Effector memory CD4-positive, alpha-beta T cell (primary cell): ENCODE measurements around the gene HSPD1.
A peak's percentile ranks its signal among the peaks of the same experiment; 100 is the strongest.

Experiments
- DNase-seq, 3 donors: peaks; one replicate each; pipeline ENCODE4 v3.0.0-alpha.2; 2020
- H3K27ac ChIP-seq: 2 replicates; pipeline ENCODE4 v1.7.0; 2013; ENCODE audit warnings: mild to moderate bottlenecking, low read length, moderate library complexity; ENCODE audit not compliant: insufficient read depth, poor library complexity, severe bottlenecking
- H3K27me3 ChIP-seq: replicated peaks from 2 replicates; pipeline ENCODE4 v1.7.0; 2013; ENCODE audit warnings: mild to moderate bottlenecking, low read length; ENCODE audit not compliant: insufficient read depth, control insufficient read depth, poor library complexity, severe bottlenecking
- H3K36me3 ChIP-seq: 2 replicates; pipeline ENCODE4 v1.7.0; 2013; ENCODE audit warnings: mild to moderate bottlenecking, low read length, moderate library complexity; ENCODE audit not compliant: control insufficient read depth, insufficient read depth
- H3K4me1 ChIP-seq: 2 replicates; pipeline ENCODE4 v1.7.0; 2013; ENCODE audit warnings: low read length, mild to moderate bottlenecking; ENCODE audit not compliant: control insufficient read depth, insufficient read depth, poor library complexity, severe bottlenecking
- H3K4me3 ChIP-seq: 2 replicates; pipeline ENCODE4 v1.7.0; 2013; ENCODE audit warnings: low read length, low read depth, mild to moderate bottlenecking; ENCODE audit not compliant: insufficient read depth, poor library complexity, severe bottlenecking
- H3K9me3 ChIP-seq: 2 replicates; pipeline ENCODE4 v1.7.0; 2013; ENCODE audit warnings: mild to moderate bottlenecking, low read length, moderate library complexity; ENCODE audit not compliant: control insufficient read depth
- total RNA-seq, 3 donors: gene quantifications; one replicate each; lab custom pipeline; 2026; lab: John Stamatoyannopoulos, UW

HSPD1 gene
- total RNA-seq: 306 to 361 (median 335) reads per million in 3 donors

DNA sequence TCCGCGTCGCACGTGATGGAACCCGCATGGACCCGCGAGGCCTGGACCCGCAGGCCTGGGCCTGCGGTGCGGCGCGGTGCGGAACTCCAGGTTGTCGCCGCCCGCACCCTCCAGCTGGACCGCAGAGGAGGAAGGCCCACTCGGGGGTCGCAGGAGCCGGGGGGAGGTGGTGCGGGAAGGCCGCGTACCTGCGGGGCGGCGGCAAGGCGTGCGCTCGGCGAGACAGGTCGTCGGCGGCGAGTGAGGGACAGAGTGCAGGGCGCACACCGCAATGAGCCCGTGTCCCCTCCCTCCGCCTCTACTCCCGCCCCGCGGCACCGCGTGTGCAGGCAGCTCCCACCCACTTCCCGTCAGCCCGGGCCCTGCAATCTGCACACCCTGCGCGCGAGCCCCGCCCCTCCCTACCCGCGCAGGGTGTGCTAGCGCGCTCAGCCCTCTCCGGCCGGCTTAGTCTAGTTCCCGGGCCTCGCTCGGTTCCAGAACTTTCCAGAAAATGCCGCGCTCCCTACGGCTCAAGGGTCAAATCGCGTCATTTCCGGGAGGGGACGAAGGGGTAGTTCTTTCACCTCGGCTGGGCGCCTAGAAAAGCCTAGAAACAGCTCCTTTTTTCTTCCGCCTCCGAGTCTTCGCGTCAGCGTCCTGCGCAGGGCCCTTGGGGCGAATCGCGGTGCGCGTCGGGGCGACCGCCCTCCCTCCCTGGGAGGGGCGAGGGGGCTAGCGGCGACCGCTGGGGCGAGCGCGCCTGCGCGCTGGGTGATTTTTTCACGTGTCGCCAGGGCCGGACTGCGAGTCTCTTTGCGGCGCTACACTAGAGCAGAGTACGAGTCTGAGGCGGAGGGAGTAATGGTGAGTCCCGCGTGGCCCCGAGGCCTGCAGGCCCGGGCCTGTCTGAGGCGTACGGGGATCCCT, at the start of gene HSPD1, which contains the start of gene HSPE1:
TSS of gene HSPD1 (minus strand) at position 247 of the 909 bp plus-strand sequence. CDS start 992 bp downstream, outside the sequence.
TSS of gene HSPE1 (plus strand) at position 786 of the 909 bp plus-strand sequence. CDS start at position 844, 58 bp downstream.
- Histone ChIP-seq H3K27me3 (no peaks in the 10 kb centered on the region), H3K4me1 (peaks cover 23% of the 10 kb centered on the region), H3K4me3 (peak within 1 kb of the TSS; percentile 83), H3K36me3 (peaks cover 20% of the 10 kb centered on the region), H3K27ac (peak within 1 kb of the TSS; percentile 89), H3K9me3 (no peaks in the 10 kb centered on the region)
- DNase-seq: peak; percentile 95 to 97 (median 97)

DNA sequence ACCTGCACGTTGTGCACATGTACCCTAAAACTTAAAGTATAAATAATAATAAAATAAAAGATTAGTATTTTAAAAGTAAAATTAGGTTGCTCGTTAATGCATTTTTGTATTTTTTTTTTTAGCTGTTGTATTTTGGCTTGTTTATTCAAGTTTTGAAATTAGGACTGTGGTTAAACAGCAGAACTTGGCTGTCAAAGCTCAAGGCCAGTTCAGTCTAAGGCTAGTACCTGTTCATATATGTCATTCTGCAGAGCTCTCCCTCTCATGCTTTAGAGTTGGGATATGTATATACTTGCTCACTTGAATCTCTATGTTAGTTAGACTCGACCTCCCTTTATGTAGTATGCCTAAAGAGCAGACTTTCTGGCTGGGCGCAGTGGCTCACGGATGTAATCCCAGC, 48.9 kb upstream of the HSPD1 start:
- Histone ChIP-seq H3K36me3 (peaks cover 31% of the 10 kb centered on the region), H3K4me3 (no peak overlapping the region), H3K27ac (no peak overlapping the region), H3K27me3 (no peaks in the 10 kb centered on the region), H3K4me1 (no peaks in the 10 kb centered on the region), H3K9me3 (no peaks in the 10 kb centered on the region)
- DNase-seq: no peak

DNA sequence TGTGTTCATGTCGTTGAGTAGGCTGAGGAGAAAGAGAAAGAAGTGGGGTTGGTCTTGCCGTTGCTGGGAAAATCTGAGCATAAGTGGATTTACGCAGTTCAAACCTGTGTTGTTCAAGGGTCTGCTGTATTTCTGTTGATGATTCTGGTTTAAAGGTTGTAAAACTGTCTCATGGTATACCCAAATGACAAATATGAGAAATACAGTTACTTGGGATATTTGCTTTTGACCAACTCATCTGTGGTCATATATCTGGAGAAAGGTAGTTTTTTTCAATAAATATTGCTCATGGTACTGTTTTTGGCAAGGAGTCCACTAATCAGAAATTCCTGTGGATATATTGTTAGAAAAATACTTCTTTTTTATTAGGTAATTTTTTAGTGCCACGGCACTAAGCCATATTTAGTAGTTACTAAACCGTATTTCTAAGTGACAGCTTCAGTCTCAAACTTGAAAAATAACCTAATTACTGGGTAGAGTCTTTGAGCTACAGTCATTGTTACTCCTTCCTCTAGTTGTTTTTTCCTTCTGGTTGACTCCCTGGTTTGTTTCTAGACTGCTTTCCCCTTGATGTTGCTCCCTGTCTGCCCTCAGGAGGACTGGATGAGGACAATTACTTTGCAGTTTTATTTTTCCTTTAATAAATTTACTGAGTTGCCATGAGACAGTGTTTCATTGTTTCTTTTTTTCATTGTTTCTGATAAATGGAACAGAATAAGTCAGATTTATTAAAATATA, 47.7 kb upstream of the HSPD1 start:
- DNase-seq: no peak
- no peak overlapping the region for H3K27ac ChIP-seq
- peaks cover 37% of the 10 kb centered on the region for H3K36me3 ChIP-seq

GRCh38 chr2:197543206-197543605, 43.6 kb upstream of the HSPD1 start:
- no peak overlapping the region for H3K27ac ChIP-seq
- no peak for DNase-seq
- peaks cover 45% of the 10 kb centered on the region for H3K36me3 ChIP-seq
- H3K9me3 ChIP-seq: no peaks in the 10 kb centered on the region
- no peak overlapping the region for H3K4me3 ChIP-seq
- H3K27me3 ChIP-seq: no peaks in the 10 kb centered on the region
- no peaks in the 10 kb centered on the region for H3K4me1 ChIP-seq

More for the DNA sequence above, 47.7 kb upstream of the HSPD1 start:
- Histone ChIP-seq H3K4me1 (no peaks in the 10 kb centered on the region), H3K9me3 (no peaks in the 10 kb centered on the region), H3K27me3 (no peaks in the 10 kb centered on the region), H3K4me3 (no peak overlapping the region)

DNA sequence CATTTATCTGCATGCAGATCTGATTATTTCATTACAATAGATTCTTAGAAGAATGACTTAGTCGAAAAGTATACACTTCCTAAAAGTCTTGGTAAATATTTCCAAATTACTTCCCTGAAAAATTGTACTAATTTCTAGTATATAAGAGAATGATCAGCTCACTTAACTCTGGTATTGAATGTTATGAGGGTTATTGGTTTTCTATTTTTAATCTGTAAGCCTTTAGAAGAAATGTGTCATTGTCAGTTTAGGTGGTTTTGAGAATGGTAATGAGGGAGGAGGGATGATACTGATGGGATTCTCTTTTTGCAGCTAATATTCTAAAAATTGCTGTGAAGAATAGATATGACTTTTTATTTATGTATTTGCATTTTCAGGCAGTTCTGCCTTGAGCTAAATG, 40.1 kb upstream of the HSPD1 start:
- no peak for DNase-seq
- Histone ChIP-seq H3K27ac (no peak overlapping the region), H3K27me3 (no peaks in the 10 kb centered on the region), H3K36me3 (peaks cover 50% of the 10 kb centered on the region), H3K4me1 (peaks cover 1% of the 10 kb centered on the region), H3K4me3 (no peak overlapping the region), H3K9me3 (no peaks in the 10 kb centered on the region)

- H3K4me3 ChIP-seq: no peak overlapping the region
- H3K36me3 ChIP-seq: peaks cover 46% of the 10 kb centered on the region
- DNase-seq: no peak
Observed at GRCh38 chr2:197538412-197538811, 38.8 kb upstream of the HSPD1 start.

DNA sequence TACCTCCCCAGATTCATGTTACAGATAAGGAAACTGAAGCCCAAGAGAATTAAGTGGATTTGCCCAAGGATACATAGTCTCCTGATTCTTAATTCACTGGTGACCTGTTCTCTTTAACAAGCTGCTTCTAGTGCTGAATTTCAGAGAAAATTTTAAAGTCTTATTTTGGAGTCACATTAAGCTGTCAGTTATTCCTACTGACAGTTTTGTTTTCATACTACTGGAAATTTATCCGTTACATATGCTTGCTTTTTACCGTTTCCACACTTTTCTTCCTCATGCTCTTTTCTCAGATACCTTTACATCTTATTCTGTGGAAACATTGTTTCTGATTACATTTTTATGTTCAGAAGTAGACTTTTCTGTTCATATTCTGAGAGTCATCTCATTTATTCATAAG, 17.5 kb upstream of the HSPD1 start:
- Histone ChIP-seq H3K9me3 (no peaks in the 10 kb centered on the region), H3K4me1 (peaks cover 12% of the 10 kb centered on the region), H3K36me3 (peaks cover 2% of the 10 kb centered on the region), H3K27me3 (no peaks in the 10 kb centered on the region), H3K27ac (peak overlapping the region; percentile 86), H3K4me3 (peak overlapping the region; percentile 68)
- DNase-seq: no peak

More at GRCh38 chr2:197538412-197538811, 38.8 kb upstream of the HSPD1 start:
- no peaks in the 10 kb centered on the region for H3K9me3 ChIP-seq
- H3K27me3 ChIP-seq: no peaks in the 10 kb centered on the region
- no peak overlapping the region for H3K27ac ChIP-seq
- peaks cover 3% of the 10 kb centered on the region for H3K4me1 ChIP-seq

DNA sequence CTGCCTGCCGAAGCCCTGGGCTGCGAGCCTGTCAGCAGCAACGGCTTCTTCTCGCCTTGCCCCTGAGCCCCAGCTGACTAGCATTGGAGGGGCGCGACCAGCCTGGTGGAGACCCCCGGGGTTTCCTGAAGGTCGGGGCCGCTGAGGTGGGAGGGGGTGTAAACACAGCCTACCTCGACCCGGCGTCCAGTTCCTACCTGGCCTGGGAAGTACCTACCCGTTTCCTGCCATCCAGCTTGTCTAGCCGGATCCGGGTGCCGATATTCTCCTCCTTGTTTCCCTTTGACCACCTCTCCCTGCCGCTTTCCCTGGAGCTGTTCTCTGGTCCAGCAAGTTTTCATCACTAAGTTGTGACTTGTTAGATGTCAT, 16.7 kb upstream of the HSPD1 start:
- H3K27ac ChIP-seq: peak overlapping the region; percentile 86
- H3K9me3 ChIP-seq: no peaks in the 10 kb centered on the region
- H3K27me3 ChIP-seq: no peaks in the 10 kb centered on the region
- peaks cover 2% of the 10 kb centered on the region for H3K36me3 ChIP-seq
- DNase-seq: peak in 1 of 3 donors; percentile 25
- peak overlapping the region; percentile 68 for H3K4me3 ChIP-seq
- H3K4me1 ChIP-seq: peaks cover 12% of the 10 kb centered on the region

DNA sequence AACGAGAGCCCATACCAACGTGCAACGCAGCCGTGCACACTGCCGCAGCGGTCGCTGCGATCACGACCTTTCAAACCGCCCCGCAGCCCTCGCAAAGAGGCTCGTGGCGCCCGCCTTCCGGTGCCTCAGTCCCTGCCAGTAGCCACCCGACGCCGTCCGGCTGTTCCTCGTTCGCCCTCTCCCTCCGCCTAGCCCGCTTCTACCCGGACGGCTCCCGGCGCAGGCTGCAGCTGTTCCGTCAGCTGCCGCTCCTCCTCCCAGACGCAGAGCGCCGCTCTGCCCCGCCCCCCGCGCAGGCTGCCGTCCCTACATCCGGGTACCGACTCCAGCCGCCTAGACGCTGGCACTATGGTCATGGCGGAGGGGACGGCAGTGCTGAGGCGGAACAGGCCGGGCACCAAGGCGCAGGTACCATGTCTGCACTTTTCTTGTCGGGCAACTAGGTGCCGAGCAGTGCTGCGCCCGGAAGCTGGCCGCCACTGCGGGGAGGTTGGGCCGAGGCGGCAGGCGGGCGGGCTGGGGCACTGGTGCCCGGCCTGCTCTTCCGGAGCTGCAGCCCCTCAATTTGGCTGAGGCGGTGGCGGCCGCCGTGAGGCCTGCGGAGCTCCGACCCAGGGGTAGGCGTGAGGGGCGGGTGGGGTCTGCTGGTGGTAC, 16.2 kb upstream of the HSPD1 start, which contains the start of gene MOB4:
TSS of gene MOB4 (plus strand) at position 328 of the 654 bp plus-strand sequence. CDS start at position 349, 21 bp downstream.
- DNase-seq: peak; percentile 88 to 92 (median 92)
- Histone ChIP-seq H3K27me3 (no peaks in the 10 kb centered on the region), H3K36me3 (peaks cover 2% of the 10 kb centered on the region), H3K9me3 (no peaks in the 10 kb centered on the region), H3K4me1 (peaks cover 12% of the 10 kb centered on the region), H3K27ac (peak within 1 kb of the TSS; percentile 86), H3K4me3 (peak within 1 kb of the TSS; percentile 68)
